Hematopoietic multipotent progenitor cell (in vitro differentiated cells): ENCODE measurements around the gene MRC2. TPM values are rescaled to one million over a fixed set of nuclear protein-coding genes. Genes with fewer than 3 reads are reported as not detected.
"Not testable (repeated sequence)": the region's sequence is repeated elsewhere in the genome, so short reads cannot be mapped to it uniquely, and the experiment has no call there.

Experiments used
- DNase-seq, 3 donors: peaks; one replicate each; pipeline ENCODE4 v3.0.0-alpha.2; 2011 to 2015; ENCODE audit warnings: low read depth in 2 of 3, low spot score in 2 of 3
- total RNA-seq: library from RNA; depleted of rRNA; stranded (reverse); fragments of >200 nt; gene quantifications from one replicate; pipeline ENCODE4 v1.2.3, GENCODE V29; 2012

The MRC2 gene
- total RNA-seq, 1 donor = 25.3 TPM

DNA sequence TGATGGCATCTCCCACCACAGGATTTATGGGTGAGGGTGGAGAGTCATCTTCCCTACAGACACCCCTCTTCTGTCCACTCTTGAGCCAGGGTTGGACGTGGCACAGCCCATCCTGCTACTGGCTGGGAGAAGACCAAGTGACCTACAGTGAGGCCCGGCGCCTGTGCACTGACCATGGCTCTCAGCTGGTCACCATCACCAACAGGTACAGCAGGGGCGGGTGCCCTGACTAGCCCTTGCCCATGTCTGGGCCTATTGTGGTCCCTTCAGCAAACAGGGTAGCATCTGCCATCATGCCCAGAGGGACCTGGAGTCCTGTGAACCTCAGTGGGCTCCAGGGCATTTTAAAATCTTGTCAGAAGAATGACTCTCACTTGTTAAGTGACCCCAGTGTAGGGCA is 48.2 kb downstream of the MRC2 start:
- DNase-seq = no peak

DNA sequence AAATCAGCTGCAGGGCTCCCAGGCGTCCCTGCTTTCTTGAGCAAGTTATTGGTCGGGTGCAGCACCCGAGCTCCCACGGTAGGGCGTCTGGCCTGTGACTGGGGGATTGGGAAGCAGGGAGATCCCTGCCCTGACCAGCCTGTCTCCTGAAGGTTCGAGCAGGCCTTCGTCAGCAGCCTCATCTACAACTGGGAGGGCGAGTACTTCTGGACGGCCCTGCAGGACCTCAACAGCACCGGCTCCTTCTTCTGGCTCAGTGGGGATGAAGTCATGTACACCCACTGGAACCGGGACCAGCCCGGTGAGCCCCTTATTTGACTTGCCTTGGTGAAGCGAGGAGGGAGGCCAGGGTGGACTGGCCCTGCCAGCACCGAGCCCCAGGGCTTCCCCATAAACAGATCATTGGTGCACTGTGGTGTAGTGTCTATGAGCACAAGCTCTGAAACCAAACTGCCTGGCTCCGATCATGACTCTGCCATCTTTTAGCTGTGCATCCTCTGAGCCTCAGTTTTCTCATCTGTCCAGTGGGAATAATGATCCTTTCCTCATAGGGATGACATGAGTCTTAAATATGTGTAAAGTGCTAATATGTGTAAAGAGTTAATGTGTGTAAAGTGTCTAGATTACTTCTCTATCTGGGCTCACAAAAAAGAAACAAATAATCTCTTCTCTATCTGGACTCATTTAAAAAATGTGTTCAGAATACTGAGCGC is 48.9 kb downstream of the MRC2 start:
- DNase-seq = no peak

DNA sequence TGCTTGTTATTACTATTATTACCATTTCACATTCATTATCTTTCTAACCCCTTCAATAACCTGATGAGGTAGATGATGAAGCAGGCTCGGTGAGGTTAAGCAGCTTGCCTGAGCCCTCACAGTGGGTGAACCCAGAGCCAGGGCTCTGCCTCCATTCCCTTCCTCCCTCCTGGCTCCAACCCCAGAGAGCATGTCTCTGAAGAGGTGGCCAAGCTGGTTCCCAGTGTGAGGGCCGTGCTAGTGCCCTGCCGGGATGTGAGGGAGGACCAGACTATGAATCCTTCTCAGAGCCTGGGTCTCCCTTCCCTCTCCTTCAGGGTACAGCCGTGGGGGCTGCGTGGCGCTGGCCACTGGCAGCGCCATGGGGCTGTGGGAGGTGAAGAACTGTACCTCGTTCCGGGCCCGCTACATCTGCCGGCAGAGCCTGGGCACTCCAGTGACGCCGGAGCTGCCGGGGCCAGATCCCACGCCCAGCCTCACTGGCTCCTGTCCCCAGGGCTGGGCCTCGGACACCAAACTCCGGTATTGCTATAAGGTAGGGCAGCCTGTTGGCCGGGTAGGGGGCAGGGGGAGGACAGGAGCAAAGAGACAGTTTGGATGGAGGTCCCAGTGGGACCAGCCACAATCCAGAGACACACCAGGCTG is 49.6 kb downstream of the MRC2 start:
- DNase-seq = no peak

DNA sequence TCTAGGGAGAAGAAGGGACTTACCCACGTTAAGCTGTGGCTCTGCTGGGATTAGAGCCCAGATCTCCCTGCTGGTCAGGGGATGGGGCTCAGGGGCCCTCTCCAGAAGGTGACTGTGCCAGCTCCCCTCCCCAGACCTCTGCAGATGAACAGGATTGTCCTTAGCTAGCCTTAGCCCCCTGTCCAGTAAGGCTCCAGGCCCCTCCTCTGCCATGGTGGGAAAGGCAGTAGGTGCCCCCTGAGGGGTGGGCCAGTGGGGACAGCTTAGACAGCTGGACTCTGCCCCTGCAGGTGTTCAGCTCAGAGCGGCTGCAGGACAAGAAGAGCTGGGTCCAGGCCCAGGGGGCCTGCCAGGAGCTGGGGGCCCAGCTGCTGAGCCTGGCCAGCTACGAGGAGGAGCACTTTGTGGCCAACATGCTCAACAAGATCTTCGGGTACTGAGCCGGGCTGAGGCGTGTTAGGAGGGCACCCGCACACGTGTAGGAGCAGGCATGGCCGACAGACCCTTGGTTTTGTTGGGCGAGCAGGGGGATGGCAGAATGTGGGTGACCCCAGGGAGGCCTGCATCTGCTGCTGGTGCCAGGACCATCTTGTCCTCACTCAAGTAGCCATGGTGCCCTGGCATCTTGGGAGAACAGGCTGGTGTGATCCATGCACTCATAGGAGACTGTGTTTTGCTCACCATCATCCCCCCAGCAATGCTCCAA is 50.9 kb downstream of the MRC2 start:
- no peak for DNase-seq

GRCh38 chr17:62679866-62680377 is 52.5 kb downstream of the MRC2 start:
- DNase-seq = no peak

DNA sequence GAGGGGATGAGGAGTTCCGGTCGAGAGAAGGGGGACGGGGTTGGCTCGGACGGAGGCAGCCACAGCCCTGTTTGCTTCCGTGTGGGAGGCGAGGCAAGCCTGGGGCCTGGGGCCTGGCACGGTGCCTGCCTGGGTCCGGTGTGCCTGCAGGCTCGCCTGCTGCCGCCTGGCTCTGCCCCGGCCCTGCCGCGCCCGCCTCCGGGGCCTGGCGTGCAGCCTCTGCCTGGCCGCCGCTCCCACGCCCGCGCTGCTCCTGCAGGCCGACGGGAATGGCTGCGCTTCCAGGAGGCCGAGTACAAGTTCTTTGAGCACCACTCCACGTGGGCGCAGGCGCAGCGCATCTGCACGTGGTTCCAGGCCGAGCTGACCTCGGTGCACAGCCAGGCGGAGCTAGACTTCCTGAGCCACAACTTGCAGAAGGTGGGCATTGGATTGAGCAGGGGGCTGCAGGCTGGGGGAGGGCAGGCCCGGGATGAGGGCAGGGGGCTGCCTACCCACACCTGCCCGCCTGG is 53.1 kb downstream of the MRC2 start:
- no peak for DNase-seq

GRCh38 chr17:62681061-62681938 is 53.8 kb downstream of the MRC2 start:
- no peak for DNase-seq

- no peak for DNase-seq
Measured at GRCh38 chr17:62681939-62682381, 54.5 kb downstream of the MRC2 start.

DNA sequence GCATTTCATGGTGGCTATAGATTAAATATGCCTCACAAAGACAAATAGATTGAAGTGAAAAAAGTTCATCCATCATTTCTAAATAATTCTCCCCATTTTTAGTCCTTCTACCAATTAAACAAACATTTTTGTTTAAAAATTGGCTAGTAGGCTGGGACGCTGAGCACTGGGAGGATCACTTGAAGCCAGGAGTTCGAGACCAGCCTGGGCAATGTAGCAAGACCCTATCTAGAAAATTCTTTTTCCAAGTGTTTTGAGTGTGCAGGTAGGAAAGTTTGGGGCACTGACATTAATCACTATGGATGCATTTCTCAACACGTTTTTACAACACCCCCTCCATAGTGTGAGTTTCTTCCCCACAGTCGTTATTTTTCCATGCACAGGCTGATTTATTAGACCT is 56.7 kb downstream of the MRC2 start:
- DNase-seq = no peak

DNA sequence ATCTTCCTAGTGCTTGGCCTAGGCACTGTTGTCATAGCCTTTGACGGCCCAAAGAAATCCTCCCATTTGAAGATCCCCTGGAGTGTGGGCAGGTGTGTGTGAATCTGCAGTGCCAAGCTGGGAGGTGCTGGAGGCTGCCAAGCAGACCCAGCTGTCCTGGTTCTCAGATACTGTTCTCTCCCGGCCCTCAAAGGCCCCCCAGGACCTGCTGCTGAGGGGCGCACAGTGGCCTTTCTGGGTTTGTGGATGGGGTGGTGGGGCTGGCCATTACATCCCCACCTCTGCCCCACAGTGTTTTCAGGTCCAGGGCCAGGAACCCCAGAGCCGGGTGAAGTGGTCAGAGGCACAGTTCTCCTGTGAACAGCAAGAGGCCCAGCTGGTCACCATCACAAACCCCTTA is 60.5 kb downstream of the MRC2 start:
- no peak for DNase-seq

DNA sequence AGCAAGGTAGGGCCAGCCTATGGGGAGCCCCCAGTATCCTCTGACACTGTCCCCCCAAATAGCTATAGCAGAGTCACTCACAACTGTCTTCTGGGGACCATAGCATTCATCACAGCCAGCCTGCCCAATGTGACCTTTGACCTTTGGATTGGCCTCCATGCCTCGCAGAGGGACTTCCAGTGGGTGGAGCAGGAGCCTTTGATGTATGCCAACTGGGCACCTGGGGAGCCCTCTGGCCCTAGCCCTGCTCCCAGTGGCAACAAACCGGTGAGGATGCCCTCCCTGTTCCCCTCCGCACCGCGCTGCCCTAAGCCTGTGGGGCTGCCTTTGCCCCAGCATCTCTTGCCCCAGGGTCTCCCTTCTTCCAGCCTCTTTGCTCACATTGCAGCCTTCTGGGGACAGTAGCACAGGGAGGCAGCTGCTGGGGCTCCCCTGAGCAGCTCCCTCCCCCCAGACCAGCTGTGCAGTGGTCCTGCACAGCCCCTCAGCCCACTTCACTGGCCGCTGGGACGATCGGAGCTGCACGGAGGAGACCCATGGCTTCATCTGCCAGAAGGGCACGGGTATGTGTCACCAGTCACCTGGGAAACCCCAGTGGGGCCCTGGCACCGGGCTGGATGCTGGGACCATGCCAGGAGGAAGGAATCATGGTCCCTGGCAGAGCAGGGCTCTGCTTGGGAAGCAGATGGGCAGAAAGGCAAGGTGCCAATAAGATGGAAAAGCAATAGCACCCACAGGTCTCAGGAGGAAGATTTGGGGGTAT is 61.1 kb downstream of the MRC2 start:
- no peak for DNase-seq

GRCh38 chr17:62689441-62690167 is 62.1 kb downstream of the MRC2 start:
- no peak for DNase-seq

- DNase-seq = no peak
Measured at GRCh38 chr17:62690168-62690897, 62.9 kb downstream of the MRC2 start.

DNA sequence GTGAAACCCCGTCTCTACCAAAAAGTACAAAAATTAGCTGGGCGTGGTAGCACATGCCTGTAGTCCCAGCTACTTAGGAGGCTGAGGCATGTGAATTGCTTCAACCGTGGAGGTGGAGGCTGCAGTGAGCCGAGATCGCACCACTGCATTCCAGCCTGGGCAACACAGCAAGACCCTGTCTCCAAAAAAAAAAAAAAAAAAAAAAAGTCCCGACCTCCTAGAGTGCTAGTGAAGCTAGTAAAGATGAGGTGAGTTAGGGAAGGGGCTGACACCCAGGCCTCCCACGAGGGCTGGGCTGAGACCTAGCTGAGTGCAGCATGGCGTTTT is 64.1 kb downstream of the MRC2 start:
- DNase-seq = not testable (repeated sequence)

- no peak for DNase-seq
Measured at GRCh38 chr17:62692159-62692651, 64.7 kb downstream of the MRC2 start.

DNA sequence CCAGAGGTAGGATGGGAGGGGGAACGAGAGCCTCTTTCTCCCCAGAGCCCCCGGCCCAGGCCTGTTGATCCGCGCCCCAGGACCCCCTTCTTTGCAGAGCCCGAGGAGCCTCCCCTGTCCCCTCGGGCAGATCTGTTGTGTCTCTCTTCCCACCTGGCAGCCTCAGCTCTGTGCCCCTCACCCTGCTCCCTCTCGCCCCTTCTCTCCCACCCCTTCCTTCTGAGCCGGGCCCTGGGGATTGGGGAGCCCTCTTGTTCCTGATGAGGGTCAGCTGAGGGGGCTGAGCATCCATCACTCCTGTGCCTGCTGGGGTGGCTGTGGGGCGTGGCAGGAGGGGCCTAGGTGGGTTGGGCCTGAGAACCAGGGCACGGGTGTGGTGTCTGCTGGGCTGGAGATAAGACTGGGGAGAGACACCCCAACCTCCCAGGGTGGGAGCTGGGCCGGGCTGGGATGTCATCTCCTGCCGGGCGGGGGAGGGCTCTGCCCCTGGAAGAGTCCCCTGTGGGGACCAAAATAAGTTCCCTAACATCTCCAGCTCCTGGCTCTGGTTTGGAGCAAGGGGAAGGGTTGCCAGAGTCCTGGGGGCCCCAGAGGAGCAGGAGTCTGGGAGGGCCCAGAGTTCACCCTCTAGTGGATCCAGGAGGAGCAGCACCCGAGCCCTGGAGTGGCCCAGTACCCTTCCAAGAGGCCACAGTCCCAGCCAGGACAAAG is 65.4 kb downstream of the MRC2 start:
- DNase-seq = peak in 2 of 3 donors; percentile 18 to 21

- DNase-seq = no peak
Measured at GRCh38 chr17:62693616-62694409, 66.3 kb downstream of the MRC2 start.
